H1 (cell line): ENCODE results near the gene TMEM97. TPM values are rescaled to one million over a fixed set of nuclear protein-coding genes. Genes with fewer than 3 reads are reported as not detected.

Experiments used
- CTCF ChIA-PET: fragments of 300-600 bp; sonication (Branson Sonifier 250); formaldehyde crosslinking; loops from one replicate; lab custom pipeline; 2021; ENCODE audit not compliant: partially characterized antibody; lab: Charles Lee
- POLR2A ChIA-PET: fragments of 300-600 bp; sonication (Branson Sonifier 250); formaldehyde crosslinking; loops from one replicate; lab custom pipeline; 2021; ENCODE audit warnings: inconsistent platforms; ENCODE audit not compliant: partially characterized antibody; lab: Charles Lee
- DNase-seq, 2 experiments: peaks; one replicate each; pipeline versions ENCODE4 v3.0.0 to v3.0.0-alpha.2; 2010 to 2022; ENCODE audit warnings: low spot score in 2 of 2, low read depth in 1 of 2, mixed read lengths in 1 of 2
- FAIRE-seq: peaks from 2 replicates; lab custom pipeline; 2011; peaks lifted over from hg19 to GRCh38; lab: Jason Lieb, UNC
- H2AFZ ChIP-seq: 2 replicates; pipeline ENCODE4 v1.8.1; 2012; ENCODE audit warnings: low read length, inconsistent platforms
- H2AK5ac ChIP-seq: 2 replicates; pipeline ENCODE4 v1.6.1; 2013; ENCODE audit warnings: low read depth, low read length
- H2BK120ac ChIP-seq: replicated peaks from 2 replicates; pipeline ENCODE3; 2013; ENCODE audit warnings: low read depth, low read length, inconsistent platforms
- H2BK12ac ChIP-seq: 2 replicates; pipeline ENCODE4 v1.6.1; 2013; ENCODE audit warnings: low read depth, low read length
- H2BK15ac ChIP-seq: 2 replicates; pipeline ENCODE4 v1.6.1; 2013; ENCODE audit warnings: low read length
- H2BK20ac ChIP-seq: 2 replicates; pipeline ENCODE4 v1.6.1; 2013; ENCODE audit warnings: low read length
- H2BK5ac ChIP-seq: 2 replicates; pipeline ENCODE4 v1.6.1; 2013; ENCODE audit warnings: low read depth, low read length
- H3K14ac ChIP-seq: 2 replicates; pipeline ENCODE4 v1.6.1; 2013; ENCODE audit warnings: inconsistent platforms; ENCODE audit not compliant: insufficient read length
- H3K18ac ChIP-seq: 2 replicates; pipeline ENCODE4 v1.6.1; 2013; ENCODE audit warnings: low read length; ENCODE audit errors: extremely low read depth
- H3K23ac ChIP-seq: 2 replicates; pipeline ENCODE4 v1.6.1; 2013; ENCODE audit warnings: inconsistent platforms; ENCODE audit not compliant: insufficient read length
- H3K23me2 ChIP-seq: 2 replicates; pipeline ENCODE4 v1.6.1; 2013; ENCODE audit warnings: low read depth, low read length
- H3K27ac ChIP-seq: 2 replicates; pipeline ENCODE4 v1.6.1; 2011; ENCODE audit warnings: low read depth, low read length, inconsistent platforms
- H3K27me3 ChIP-seq, 4 experiments: replicated peaks in 1 of 4; 1 replicate in 1 of 4; 2 replicates in 3 of 4; pipeline versions ENCODE4 v1.6.1 to v1.8.1; 2011 to 2013; ENCODE audit warnings: low read length in 3 of 4, mild to moderate bottlenecking in 3 of 4, inconsistent platforms in 2 of 4, mixed read lengths in 2 of 4, moderate library complexity in 1 of 4; ENCODE audit not compliant: control insufficient read depth in 3 of 4, insufficient read depth in 3 of 4; ENCODE audit errors: extremely low read depth in 1 of 4
- H3K36me3 ChIP-seq, 4 experiments: 2 replicates each; pipeline versions ENCODE4 v1.6.1 to v1.8.1; 2011 to 2013; ENCODE audit warnings: mild to moderate bottlenecking in 4 of 4, low read length in 3 of 4, moderate library complexity in 2 of 4, control low read depth in 1 of 4, inconsistent platforms in 1 of 4; ENCODE audit not compliant: insufficient read depth in 4 of 4, control insufficient read depth in 2 of 4
- H3K4ac ChIP-seq: replicated peaks from 2 replicates; pipeline ENCODE3; 2013; ENCODE audit warnings: low read length, low read depth, mixed read lengths, inconsistent platforms; ENCODE audit not compliant: insufficient read length
- H3K4me1 ChIP-seq, 4 experiments: replicated peaks in 1 of 4; 1 replicate in 1 of 4; 2 replicates in 3 of 4; pipeline versions ENCODE4 v1.6.1 to v1.8.1; 2011 to 2013; ENCODE audit warnings: low read length in 3 of 4, inconsistent platforms in 2 of 4, mixed read lengths in 1 of 4; ENCODE audit not compliant: insufficient read depth in 4 of 4, control insufficient read depth in 3 of 4
- H3K4me2 ChIP-seq, 2 experiments: 2 replicates each; pipeline versions ENCODE4 v1.6.1 to v1.8.1; 2011 to 2013; ENCODE audit warnings: low read depth in 2 of 2, low read length in 2 of 2, control low read depth in 1 of 2, inconsistent platforms in 1 of 2, mild to moderate bottlenecking in 1 of 2; ENCODE audit not compliant: insufficient read depth in 1 of 2
- H3K4me3 ChIP-seq, 4 experiments: fragments of 200-600, 300-600 bp in 1 of 4; sonication (generic), shearing (Covaris generic), sonication (Bioruptor Twin) in 1 of 4; 2 replicates each; pipeline versions ENCODE4 v1.5.1 to v1.8.1; 2011 to 2016; ENCODE audit warnings: low read length in 4 of 4, low read depth in 3 of 4, control low read depth in 2 of 4, inconsistent platforms in 2 of 4, mild to moderate bottlenecking in 2 of 4, mixed read lengths in 1 of 4, moderate library complexity in 1 of 4; ENCODE audit not compliant: insufficient read depth in 2 of 4; ENCODE audit errors: extremely low read depth in 1 of 4
- H3K56ac ChIP-seq: replicated peaks from 2 replicates; pipeline ENCODE3; 2013; ENCODE audit warnings: low read depth, mild to moderate bottlenecking, mixed read lengths, low read length, inconsistent platforms; ENCODE audit not compliant: insufficient read length
- H3K79me1 ChIP-seq: 2 replicates; pipeline ENCODE4 v1.6.1; 2013; ENCODE audit warnings: low read depth, low read length, control low read depth
- H3K79me2 ChIP-seq, 2 experiments: 2 replicates each; pipeline versions ENCODE4 v1.6.1 to v1.8.1; 2012 to 2013; ENCODE audit warnings: low read length in 2 of 2, mild to moderate bottlenecking in 2 of 2, inconsistent platforms in 1 of 2; ENCODE audit not compliant: insufficient read depth in 2 of 2, control insufficient read depth in 1 of 2
- H3K9ac ChIP-seq, 4 experiments: replicated peaks in 1 of 4; 1 replicate in 1 of 4; 2 replicates in 3 of 4; pipeline versions ENCODE4 v1.6.1 to v1.8.1; 2011 to 2013; ENCODE audit warnings: low read depth in 3 of 4, low read length in 3 of 4, control low read depth in 2 of 4, mild to moderate bottlenecking in 2 of 4, moderate library complexity in 2 of 4, inconsistent platforms in 1 of 4; ENCODE audit errors: extremely low read depth in 1 of 4
- H3K9me3 ChIP-seq, 2 experiments: 2 replicates each; pipeline versions ENCODE4 v1.6.1 to v1.8.1; 2012 to 2013; ENCODE audit warnings: mild to moderate bottlenecking in 2 of 2, moderate library complexity in 2 of 2, control low read depth in 1 of 2, inconsistent platforms in 1 of 2, low read depth in 1 of 2, low read length in 1 of 2, mixed read lengths in 1 of 2; ENCODE audit not compliant: insufficient read depth in 2 of 2
- H4K20me1 ChIP-seq, 2 experiments: replicated peaks in 1 of 2; 2 replicates each; pipeline versions ENCODE3 to v1.8.1; 2011 to 2013; ENCODE audit warnings: inconsistent platforms in 2 of 2, low read length in 2 of 2, mild to moderate bottlenecking in 1 of 2; ENCODE audit not compliant: insufficient read depth in 2 of 2, control insufficient read depth in 1 of 2
- H4K5ac ChIP-seq: 2 replicates; pipeline ENCODE4 v1.6.1; 2013; ENCODE audit warnings: low read length, low read depth, mixed read lengths, inconsistent platforms; ENCODE audit not compliant: insufficient read length
- H4K8ac ChIP-seq: 2 replicates; pipeline ENCODE4 v1.8.0; 2013; ENCODE audit warnings: mild to moderate bottlenecking, moderate library complexity, low read length, inconsistent platforms; ENCODE audit not compliant: insufficient read depth; ENCODE audit errors: extremely low read depth
- H4K91ac ChIP-seq: replicated peaks from 2 replicates; pipeline ENCODE3; 2013; ENCODE audit warnings: low read length, mixed read lengths, inconsistent platforms; ENCODE audit not compliant: insufficient read length
- PHF8 ChIP-seq: fragments of 200-600 bp; sonication (generic); conservative IDR thresholded peaks from 2 replicates; pipeline ENCODE4 v1.7.1; 2012; ENCODE audit warnings: low read depth, mild to moderate bottlenecking, inconsistent platforms, low read length, moderate library complexity
- POLR2AphosphoS5 ChIP-seq: IDR thresholded peaks from 2 replicates; pipeline ENCODE4 v1.6.1; 2011; ENCODE audit warnings: low read depth, low read length
- WGBS, 2 experiments: shearing (Covaris generic) in 1 of 2; methylation state at CpG; one replicate each; pipeline versions ENCODE4 v1.1.6 to v1.1.7; 2013 to 2015; ENCODE audit warnings: low lambda C conversion rate in 2 of 2, mixed read lengths in 2 of 2, inconsistent platforms in 1 of 2, low coverage in 1 of 2, missing lambda C conversion rate in 1 of 2; ENCODE audit not compliant: insufficient replicate concordance in 2 of 2, insufficient coverage in 1 of 2, insufficient read length in 1 of 2; ENCODE audit errors: extremely low coverage in 1 of 2, missing lambda C conversion rate in 1 of 2; 5-methylcytosine and 5-hydroxymethylcytosine counted together
- polyA plus RNA-seq, 7 experiments: library from polyadenylated mRNA; depleted of rRNA in 3 of 7; stranded (reverse) in 5 of 7; unstranded in 2 of 7; fragments of >200 nt in 5 of 7; fragments of 200-250 nt in 2 of 7; gene quantifications; 1 replicate in 5 of 7; 2 replicates in 1 of 7; 4 replicates in 1 of 7; pipeline versions ENCODE4 v1.2.1 to v1.2.3, GENCODE V29; 2011 to 2013; ENCODE audit warnings: missing spikeins in 2 of 7, mixed read lengths in 2 of 7
- total RNA-seq: library from RNA; stranded (reverse); fragmentation: NEBNext Ultra II Directional; extraction: Animal tissue kit (Norgen Biotek cat#: 25700); gene quantifications from 2 replicates; pipeline ENCODE4 v1.2.1, GENCODE V29; 2021

Gene TMEM97
- total and polyA plus RNA-seq, 2 of the 8 experiments (the other 6 are each of a cell fraction or from before 2014, with no cell fraction given), result 126 to 130 TPM

GRCh38 chr17:28347261-28347891 lies 28.4 kb downstream of the TMEM97 start:
- FAIRE-seq (no peak), DNase-seq (no peak)
- H3K9me3 ChIP-seq, result no peaks in the 10 kb centered on the region

More at GRCh38 chr17:28347261-28347891, 28.4 kb downstream of the TMEM97 start:
- no peak overlapping the region for H3K14ac ChIP-seq
- no peak overlapping the region for H2AK5ac ChIP-seq
- H3K4me2 ChIP-seq, result no peak overlapping the region
- no peak overlapping the region; a peak in 1 of 7 replicates for H3K9ac ChIP-seq
- 79% methylated on average over 8 of the region's 8 CpGs; no CpG with 5 or more reads in 1 of the 2 experiments for whole genome bisulfite sequencing, 2 experiments
- no peak overlapping the region for H4K5ac ChIP-seq
- no peak overlapping the region for H3K27ac ChIP-seq
- H3K36me3 ChIP-seq, result peaks cover 20 to 60% (median 42%) of the 10 kb centered on the region in 4 experiments; a peak in 7 of 8 replicates
- no peak overlapping the region for H3K4me3 ChIP-seq
- H3K56ac ChIP-seq, result no peak overlapping the region
- no peak overlapping the region; the same call in 1 of the 2 replicates for H4K8ac ChIP-seq
- no peaks in the 10 kb centered on the region for H3K27me3 ChIP-seq
- ChIA-PET CTCF (interaction anchor here (0.6 to 2.5 kb wide), 9 partner anchors 9 to 116 kb away, joined by 3 to 10 read pairs (median 5); partner anchors contain the start of genes IFT20 and TNFAIP1), POLR2A (interaction anchor here (0.7 to 9.7 kb wide), 9 partner anchors 9 to 180 kb away, joined by 3 to 92 read pairs (median 5); partner anchors contain the start of genes IFT20, POLDIP2, SEBOX and TNFAIP1)
- H2BK15ac ChIP-seq, result no peak overlapping the region
- H3K23me2 ChIP-seq, result no peaks in the 10 kb centered on the region
- no peak overlapping the region for H2AFZ ChIP-seq
- H2BK5ac ChIP-seq, result no peak overlapping the region
- TF ChIP-seq POLR2AphosphoS5, result 0 out of 2 replicates have a peak, but pooled peaks have one; percentile 0
- no peak for TF ChIP-seq PHF8
- H3K79me2 ChIP-seq, result no peaks in the 10 kb centered on the region
- peaks cover 13 to 15% of the 10 kb centered on the region in 2 experiments for H4K20me1 ChIP-seq
- H3K4ac ChIP-seq, result no peak overlapping the region
- H2BK12ac ChIP-seq, result no peak overlapping the region
- H4K91ac ChIP-seq, result no peak overlapping the region
- no peak overlapping the region for H3K18ac ChIP-seq
- H2BK120ac ChIP-seq, result no peak overlapping the region
- no peak overlapping the region for H3K23ac ChIP-seq
- peaks cover 0 to 4% (median 0%) of the 10 kb centered on the region in 4 experiments; a peak in 3 of 7 replicates for H3K4me1 ChIP-seq
- H2BK20ac ChIP-seq, result no peak overlapping the region
- H3K79me1 ChIP-seq, result no peaks in the 10 kb centered on the region
